Measurements from ENCODE around the gene DNAJC17. TPM values are rescaled to one million over a fixed set of nuclear protein-coding genes. Genes with fewer than 3 reads are reported as not detected.
A peak's percentile ranks its signal among the peaks of the same experiment; 100 is the strongest.

The DNAJC17 gene
- total RNA-seq, 4 donors from 2014 or later: 7.8 to 20.5 (median 17.8) TPM

GRCh38 chr15:40764629-40765103 lies 42.6 kb downstream of the DNAJC17 start:
- no peak for ATAC-seq
- 30 to 40% methylated on average over 1 to 6 of the region's 8 CpGs for WGBS, 2 donors (ENCODE audit: low coverage in 1 of 2)
- peaks cover 0 to 52% (median 19%) of the 10 kb centered on the region in 3 donors for H3K4me1 ChIP-seq

GRCh38 chr15:40763801-40764628 lies 43.3 kb downstream of the DNAJC17 start, which contains the start of gene GCHFR:
GCHFR (plus strand) TSS chr15:40764068; CDS start chr15:40764181, 113 bp downstream.
- peak; percentile 84 for ATAC-seq

More at GRCh38 chr15:40764629-40765103, 42.6 kb downstream of the DNAJC17 start:
- Histone ChIP-seq H3K9me3 (no peaks in the 10 kb centered on the region), H3K27me3 (no peaks in the 10 kb centered on the region), H3K36me3 (peaks cover 0 to 27% of the 10 kb centered on the region in 2 donors), H3K27ac (peak overlapping the region; percentile 10 to 85 (median 81)), H3K4me3 (peak overlapping the region; percentile 40 to 61)
- TF ChIP-seq, protein P1, sequence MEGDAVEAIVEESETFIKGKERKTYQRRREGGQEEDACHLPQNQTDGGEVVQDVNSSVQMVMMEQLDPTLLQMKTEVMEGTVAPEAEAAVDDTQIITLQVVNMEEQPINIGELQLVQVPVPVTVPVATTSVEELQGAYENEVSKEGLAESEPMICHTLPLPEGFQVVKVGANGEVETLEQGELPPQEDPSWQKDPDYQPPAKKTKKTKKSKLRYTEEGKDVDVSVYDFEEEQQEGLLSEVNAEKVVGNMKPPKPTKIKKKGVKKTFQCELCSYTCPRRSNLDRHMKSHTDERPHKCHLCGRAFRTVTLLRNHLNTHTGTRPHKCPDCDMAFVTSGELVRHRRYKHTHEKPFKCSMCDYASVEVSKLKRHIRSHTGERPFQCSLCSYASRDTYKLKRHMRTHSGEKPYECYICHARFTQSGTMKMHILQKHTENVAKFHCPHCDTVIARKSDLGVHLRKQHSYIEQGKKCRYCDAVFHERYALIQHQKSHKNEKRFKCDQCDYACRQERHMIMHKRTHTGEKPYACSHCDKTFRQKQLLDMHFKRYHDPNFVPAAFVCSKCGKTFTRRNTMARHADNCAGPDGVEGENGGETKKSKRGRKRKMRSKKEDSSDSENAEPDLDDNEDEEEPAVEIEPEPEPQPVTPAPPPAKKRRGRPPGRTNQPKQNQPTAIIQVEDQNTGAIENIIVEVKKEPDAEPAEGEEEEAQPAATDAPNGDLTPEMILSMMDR (IDR thresholded peaks at IDR 0.05): no peak
- TF ChIP-seq POLR2A (IDR thresholded peaks at IDR 0.05): no peak

GRCh38 chr15:40762919-40763800 lies 44.1 kb downstream of the DNAJC17 start:
- peaks cover 0 to 40% (median 19%) of the 10 kb centered on the region in 3 donors for H3K4me1 ChIP-seq
- peak; percentile 38 for ATAC-seq
- peak overlapping the region; percentile 10 to 85 (median 81) for H3K27ac ChIP-seq
- TF ChIP-seq POLR2AphosphoS5 (IDR thresholded peaks at IDR 0.05): no peak
- TF ChIP-seq EP300 (IDR thresholded peaks at IDR 0.05): no peak
- TF ChIP-seq, protein P1 (IDR thresholded peaks at IDR 0.05): no peak
- no peak for TF ChIP-seq POLR2A (IDR thresholded peaks at IDR 0.05)
- no peaks in the 10 kb centered on the region for H3K27me3 ChIP-seq
- no peaks in the 10 kb centered on the region for H3K9me3 ChIP-seq
- peak overlapping the region; percentile 40 to 61 for H3K4me3 ChIP-seq
- H3K36me3 ChIP-seq: peaks cover 0 to 14% of the 10 kb centered on the region in 2 donors
- 20 to 42% methylated on average over 4 to 19 of the region's 55 CpGs for WGBS, 2 donors (ENCODE audit: low coverage in 1 of 2)

More at GRCh38 chr15:40763801-40764628, 43.3 kb downstream of the DNAJC17 start, which contains the start of gene GCHFR:
- Histone ChIP-seq H3K4me1 (peaks cover 0 to 46% (median 19%) of the 10 kb centered on the region in 3 donors), H3K27me3 (no peaks in the 10 kb centered on the region), H3K27ac (peak within 1 kb of the TSS; percentile 10 to 85 (median 81)), H3K36me3 (peaks cover 0 to 21% of the 10 kb centered on the region in 2 donors), H3K9me3 (no peaks in the 10 kb centered on the region), H3K4me3 (peak within 1 kb of the TSS; percentile 40 to 61)
- peak; percentile 3 to 31 for TF ChIP-seq POLR2A (IDR thresholded peaks at IDR 0.05)
- TF ChIP-seq EP300 (IDR thresholded peaks at IDR 0.05): no peak
- no peak for TF ChIP-seq POLR2AphosphoS5 (IDR thresholded peaks at IDR 0.05)
- TF ChIP-seq, protein P1 (IDR thresholded peaks at IDR 0.05): peak in 3 of 4 experiments; percentile 40 to 48 (median 44)
- WGBS, 2 donors (ENCODE audit: low coverage in 1 of 2): 0% methylated on average over 1 of the region's 75 CpGs; no CpG with 5 or more reads in 1 of the 2 donors

- WGBS, 2 donors (ENCODE audit: low coverage in 1 of 2): 94% methylated on average over 4 of the region's 5 CpGs; no CpG with 5 or more reads in 1 of the 2 donors
- Histone ChIP-seq H3K27me3 (no peaks in the 10 kb centered on the region), H3K4me1 (peaks cover 0 to 33% (median 14%) of the 10 kb centered on the region in 3 donors), H3K36me3 (no peaks in the 10 kb centered on the region), H3K4me3 (no peak overlapping the region), H3K9me3 (no peaks in the 10 kb centered on the region), H3K27ac (no peak overlapping the region)
- ATAC-seq: no peak
- TF ChIP-seq POLR2AphosphoS5 (IDR thresholded peaks at IDR 0.05) (no peak), POLR2A (IDR thresholded peaks at IDR 0.05) (no peak), EP300 (IDR thresholded peaks at IDR 0.05) (no peak)
- TF ChIP-seq, protein P1 (IDR thresholded peaks at IDR 0.05): no peak
These were observed 47.3 kb downstream of the DNAJC17 start for GRCh38 chr15:40759961-40760360.

Data from gastroesophageal sphincter (tissue), 4 donors.